HUES6 (cell line): Measurements from ENCODE around the gene SYK.

Source experiments
- H3K27ac ChIP-seq: 2 replicates; pipeline ENCODE4 v1.7.0; 2013; ENCODE audit warnings: low read depth, mild to moderate bottlenecking, low read length, inconsistent platforms
- H3K27me3 ChIP-seq: 2 replicates; pipeline ENCODE4 v1.6.1; 2013; ENCODE audit warnings: low read length; ENCODE audit not compliant: control insufficient read depth, insufficient read depth
- H3K36me3 ChIP-seq: 2 replicates; pipeline ENCODE4 v1.6.1; 2013; ENCODE audit warnings: low read length; ENCODE audit not compliant: control insufficient read depth, insufficient read depth
- H3K4me1 ChIP-seq: 2 replicates; pipeline ENCODE4 v1.6.1; 2013; ENCODE audit warnings: low read length; ENCODE audit not compliant: control insufficient read depth, insufficient read depth
- H3K4me3 ChIP-seq: 2 replicates; pipeline ENCODE4 v1.5.1; 2013; ENCODE audit warnings: low read depth, low read length
- H3K9ac ChIP-seq: one replicate; pipeline ENCODE4 v1.6.1; 2013; ENCODE audit warnings: mild to moderate bottlenecking, low read length
- H3K9me3 ChIP-seq: 2 replicates; pipeline ENCODE4 v1.6.1; 2013; ENCODE audit warnings: low read depth, low read length; ENCODE audit not compliant: control insufficient read depth, insufficient read depth

Gene SYK

GRCh38 chr9:90840696-90841095, 39.1 kb downstream of the SYK start:
- H3K9ac ChIP-seq, result no peak overlapping the region
- H3K4me1 ChIP-seq, result no peaks in the 10 kb centered on the region
- no peaks in the 10 kb centered on the region for H3K36me3 ChIP-seq
- peaks cover 8% of the 10 kb centered on the region for H3K9me3 ChIP-seq
- no peak overlapping the region for H3K27ac ChIP-seq
- H3K4me3 ChIP-seq, result no peak overlapping the region
- no peaks in the 10 kb centered on the region for H3K27me3 ChIP-seq

- H3K9ac ChIP-seq, result no peak overlapping the region
Observed at GRCh38 chr9:90841213-90841612, 39.6 kb downstream of the SYK start.

GRCh38 chr9:90841615-90842014, 40.0 kb downstream of the SYK start:
- no peaks in the 10 kb centered on the region for H3K4me1 ChIP-seq
- H3K4me3 ChIP-seq, result no peak overlapping the region
- H3K36me3 ChIP-seq, result no peaks in the 10 kb centered on the region
- H3K27ac ChIP-seq, result no peak overlapping the region
- no peak overlapping the region for H3K9ac ChIP-seq
- H3K27me3 ChIP-seq, result no peaks in the 10 kb centered on the region
- peaks cover 8% of the 10 kb centered on the region for H3K9me3 ChIP-seq

More at GRCh38 chr9:90841213-90841612, 39.6 kb downstream of the SYK start:
- H3K4me1 ChIP-seq, result no peaks in the 10 kb centered on the region
- H3K27ac ChIP-seq, result no peak overlapping the region
- H3K27me3 ChIP-seq, result no peaks in the 10 kb centered on the region
- no peak overlapping the region for H3K4me3 ChIP-seq
- H3K9me3 ChIP-seq, result peaks cover 8% of the 10 kb centered on the region
- H3K36me3 ChIP-seq, result no peaks in the 10 kb centered on the region

- Histone ChIP-seq H3K36me3 (no peaks in the 10 kb centered on the region), H3K4me3 (no peak overlapping the region), H3K27me3 (no peaks in the 10 kb centered on the region), H3K9ac (no peak overlapping the region), H3K9me3 (peaks cover 8% of the 10 kb centered on the region), H3K27ac (no peak overlapping the region), H3K4me1 (no peaks in the 10 kb centered on the region)
Observed at GRCh38 chr9:90842176-90842777, 40.7 kb downstream of the SYK start.

GRCh38 chr9:90842996-90843395, 41.4 kb downstream of the SYK start:
- no peaks in the 10 kb centered on the region for H3K36me3 ChIP-seq
- H3K4me3 ChIP-seq, result no peak overlapping the region
- H3K9me3 ChIP-seq, result peaks cover 8% of the 10 kb centered on the region
- H3K27ac ChIP-seq, result no peak overlapping the region
- no peak overlapping the region for H3K9ac ChIP-seq
- no peaks in the 10 kb centered on the region for H3K4me1 ChIP-seq
- H3K27me3 ChIP-seq, result no peaks in the 10 kb centered on the region

GRCh38 chr9:90843525-90843924, 41.9 kb downstream of the SYK start:
- Histone ChIP-seq H3K36me3 (no peaks in the 10 kb centered on the region), H3K27me3 (no peaks in the 10 kb centered on the region), H3K9ac (no peak overlapping the region), H3K4me1 (no peaks in the 10 kb centered on the region), H3K9me3 (peaks cover 8% of the 10 kb centered on the region), H3K4me3 (no peak overlapping the region), H3K27ac (no peak overlapping the region)

GRCh38 chr9:90844326-90844725, 42.7 kb downstream of the SYK start:
- no peaks in the 10 kb centered on the region for H3K27me3 ChIP-seq
- no peak overlapping the region for H3K27ac ChIP-seq
- no peak overlapping the region for H3K9ac ChIP-seq
- H3K4me1 ChIP-seq, result no peaks in the 10 kb centered on the region
- H3K36me3 ChIP-seq, result no peaks in the 10 kb centered on the region
- no peak overlapping the region for H3K4me3 ChIP-seq
- peaks cover 8% of the 10 kb centered on the region for H3K9me3 ChIP-seq

- Histone ChIP-seq H3K9ac (no peak overlapping the region), H3K4me1 (no peaks in the 10 kb centered on the region), H3K36me3 (no peaks in the 10 kb centered on the region), H3K9me3 (no peaks in the 10 kb centered on the region; the same call in 1 of the 2 replicates), H3K4me3 (no peak overlapping the region), H3K27ac (no peak overlapping the region), H3K27me3 (no peaks in the 10 kb centered on the region)
Observed at GRCh38 chr9:90846770-90847419, 45.3 kb downstream of the SYK start.

- no peak overlapping the region for H3K27ac ChIP-seq
- H3K27me3 ChIP-seq, result no peaks in the 10 kb centered on the region
- H3K9ac ChIP-seq, result no peak overlapping the region
- no peak overlapping the region for H3K4me3 ChIP-seq
- H3K4me1 ChIP-seq, result no peaks in the 10 kb centered on the region
- H3K9me3 ChIP-seq, result no peaks in the 10 kb centered on the region
- H3K36me3 ChIP-seq, result no peaks in the 10 kb centered on the region
Observed at GRCh38 chr9:90847971-90848370, 46.4 kb downstream of the SYK start.

GRCh38 chr9:90848866-90849265, 47.2 kb downstream of the SYK start:
- H3K36me3 ChIP-seq, result no peaks in the 10 kb centered on the region

GRCh38 chr9:90851444-90851843, 49.8 kb downstream of the SYK start:
- Histone ChIP-seq H3K27ac (no peak overlapping the region), H3K36me3 (no peaks in the 10 kb centered on the region), H3K4me3 (no peak overlapping the region), H3K9me3 (no peaks in the 10 kb centered on the region), H3K9ac (no peak overlapping the region), H3K4me1 (no peaks in the 10 kb centered on the region), H3K27me3 (no peaks in the 10 kb centered on the region)

More at GRCh38 chr9:90848866-90849265, 47.2 kb downstream of the SYK start:
- Histone ChIP-seq H3K9ac (no peak overlapping the region), H3K27me3 (no peaks in the 10 kb centered on the region), H3K27ac (no peak overlapping the region), H3K9me3 (no peaks in the 10 kb centered on the region), H3K4me1 (no peaks in the 10 kb centered on the region), H3K4me3 (no peak overlapping the region)
